Activated T-helper 1 cell treated with anti-CD3 and anti-CD28 coated beads, Interleukin-12 subunit alpha, Interleukin-12 subunit beta, Interleukin-2, Interleukin-4 antibody, amounts not matched to agents 30 ng/mL and 10 ng/mL and 1 ng/mL, durations not matched to agents 14 hours and 24 hours and 36 hours (primary cell): Measurements from ENCODE around the gene LMF1. TPM values are rescaled to one million over a fixed set of nuclear protein-coding genes. Genes with fewer than 3 reads are reported as not detected.
"Not testable (repeated sequence)": the region's sequence is repeated elsewhere in the genome, so short reads cannot be mapped to it uniquely, and the experiment has no call there.

Experiments
- DNase-seq: peaks from one replicate; pipeline ENCODE4 v3.0.0; 2021; ENCODE audit warnings: low spot score
- H3K27ac Mint-ChIP-seq: one replicate; pipeline ENCODE4 v1.8.0; 2021; ENCODE audit warnings: mild to moderate bottlenecking, mixed read lengths
- H3K27me3 Mint-ChIP-seq: one replicate; pipeline ENCODE4 v1.8.0; 2022; ENCODE audit warnings: mild to moderate bottlenecking, moderate library complexity, mixed read lengths; ENCODE audit not compliant: insufficient read depth
- H3K36me3 Mint-ChIP-seq: one replicate; pipeline ENCODE4 v1.8.0; 2021; ENCODE audit warnings: low read depth, mixed read lengths
- H3K4me1 Mint-ChIP-seq: one replicate; pipeline ENCODE4 v1.8.0; 2021; ENCODE audit warnings: low read depth, mixed read lengths
- H3K4me3 Mint-ChIP-seq: one replicate; pipeline ENCODE4 v1.8.0; 2021; ENCODE audit warnings: mild to moderate bottlenecking, moderate library complexity, mixed read lengths
- H3K9me3 Mint-ChIP-seq: one replicate; pipeline ENCODE4 v1.8.0; 2021; ENCODE audit warnings: mixed read lengths
- intact Hi-C: fragments of 100-400 bp; cut with micrococcal nuclease; formaldehyde crosslinking; loops from one replicate; pipeline ENCODE4 v1.15.1; 2024
- total RNA-seq: library from RNA; stranded (reverse); gene quantifications from 2 replicates; pipeline ENCODE4 v1.2.3, GENCODE V29; 2022

The LMF1 gene
- total RNA-seq, 1 donor from 2014 or later = 10.4 TPM

DNA sequence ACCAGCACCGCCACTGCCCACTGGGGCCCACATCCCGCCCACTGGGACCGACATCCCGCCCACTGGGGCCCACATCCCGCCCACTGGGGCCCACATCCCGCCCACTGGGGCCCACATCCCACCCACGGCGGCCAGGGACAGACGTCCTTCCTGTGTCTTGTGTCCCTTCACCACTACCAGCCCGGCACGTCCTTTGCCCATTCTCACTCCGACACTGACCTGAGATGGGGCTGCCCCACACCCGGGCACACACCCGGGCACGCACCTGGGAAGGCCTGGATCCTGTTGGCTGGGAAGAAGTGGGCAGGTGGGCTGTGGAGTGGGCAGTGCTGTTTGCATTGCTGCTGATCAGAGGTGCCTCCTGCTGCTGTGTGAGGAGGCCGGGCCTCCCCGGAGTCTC is 141.9 kb downstream of the LMF1 start:
- H3K9me3 Mint-ChIP-seq = no peaks in the 10 kb centered on the region
- no peak for DNase-seq
- H3K27me3 Mint-ChIP-seq = no peaks in the 10 kb centered on the region
- H3K4me3 Mint-ChIP-seq = no peak overlapping the region
- no peak overlapping the region for H3K27ac Mint-ChIP-seq
- no peaks in the 10 kb centered on the region for H3K36me3 Mint-ChIP-seq
- no peaks in the 10 kb centered on the region for H3K4me1 Mint-ChIP-seq
- intact Hi-C loops = no loop called here

DNA sequence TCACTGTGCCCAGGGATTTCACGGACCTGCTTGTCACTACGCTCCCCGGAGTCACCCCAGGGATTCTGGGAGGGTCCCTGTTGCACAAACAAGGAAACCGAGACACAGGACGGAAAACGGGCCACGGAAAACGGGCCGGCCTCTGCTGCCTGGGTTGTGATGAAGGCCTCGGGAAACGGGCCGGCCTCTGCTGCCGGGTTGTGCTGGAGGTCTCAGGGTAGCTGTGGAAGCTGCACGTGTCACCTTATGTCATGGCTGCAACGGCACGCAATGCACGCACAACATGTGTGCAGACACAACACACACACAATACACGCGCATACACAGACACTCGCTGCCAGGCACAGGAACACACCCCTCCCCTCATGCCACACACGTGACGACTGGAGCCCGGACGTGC is 143.3 kb downstream of the LMF1 start:
- no peak overlapping the region for H3K27ac Mint-ChIP-seq
- no peaks in the 10 kb centered on the region for H3K36me3 Mint-ChIP-seq
- intact Hi-C loops = no loop called here
- DNase-seq = no peak
- no peaks in the 10 kb centered on the region for H3K9me3 Mint-ChIP-seq
- H3K4me3 Mint-ChIP-seq = no peak overlapping the region
- H3K27me3 Mint-ChIP-seq = no peaks in the 10 kb centered on the region
- no peaks in the 10 kb centered on the region for H3K4me1 Mint-ChIP-seq

DNA sequence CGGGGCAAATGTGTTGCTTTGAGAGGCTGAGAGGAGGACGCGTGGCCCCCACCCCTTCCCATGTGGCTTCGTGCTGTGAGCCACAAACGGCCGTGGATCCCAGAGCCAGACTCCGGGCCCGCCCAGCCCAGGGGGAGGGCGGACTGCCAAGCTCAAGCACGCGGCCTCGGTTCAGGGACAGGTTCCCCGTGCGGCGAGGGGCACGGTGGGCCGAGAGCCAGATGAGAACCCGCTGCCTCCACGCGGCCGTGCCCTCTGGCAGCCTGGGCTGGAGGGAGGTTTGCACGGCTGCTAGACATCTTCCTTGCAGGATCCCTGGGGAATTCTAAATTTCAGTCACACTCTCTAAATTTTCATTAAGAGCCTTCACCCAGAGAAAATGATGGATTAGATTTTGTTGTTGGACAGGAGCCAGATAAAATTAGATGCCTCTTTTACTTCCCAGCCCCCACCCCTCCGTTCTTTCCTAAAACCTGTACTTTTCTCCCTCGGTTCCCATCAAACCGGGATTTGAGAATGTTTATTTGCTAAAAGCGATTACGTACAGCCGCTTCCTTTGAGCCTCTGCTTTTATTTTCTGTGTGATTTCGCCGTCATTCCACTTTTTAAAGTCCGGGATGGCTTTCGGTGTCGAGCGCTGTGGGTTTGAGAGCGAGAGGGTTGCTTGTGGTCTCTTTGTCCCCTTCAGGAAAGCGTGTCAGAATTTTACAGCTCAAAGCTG is 145.3 kb downstream of the LMF1 start:
- intact Hi-C loops = no loop called here
- Mint-ChIP-seq H3K27me3 (no peaks in the 10 kb centered on the region), H3K4me1 (no peaks in the 10 kb centered on the region), H3K9me3 (no peaks in the 10 kb centered on the region), H3K27ac (no peak overlapping the region), H3K4me3 (no peak overlapping the region), H3K36me3 (no peaks in the 10 kb centered on the region)
- no peak for DNase-seq

DNA sequence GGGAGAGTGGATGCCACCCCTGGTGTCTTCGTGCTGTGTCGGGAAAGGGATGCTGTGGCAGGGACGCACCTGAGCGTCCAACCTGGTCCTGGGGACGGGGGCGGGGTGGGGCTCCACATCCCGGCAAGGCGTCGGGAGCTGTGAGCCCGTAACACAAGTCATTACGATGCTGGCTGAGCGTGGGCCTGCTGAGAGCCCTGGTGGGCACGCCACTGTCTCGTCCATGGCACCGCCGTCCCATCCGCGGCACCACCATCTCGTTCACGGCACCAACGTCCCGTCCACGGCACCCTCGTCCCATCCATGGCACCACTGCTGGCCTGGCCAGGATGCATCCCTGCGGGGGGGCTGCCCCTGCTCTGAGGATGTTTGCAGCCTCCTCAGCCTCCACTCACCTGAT is 146.2 kb downstream of the LMF1 start:
- H3K27ac Mint-ChIP-seq = no peak overlapping the region

DNA sequence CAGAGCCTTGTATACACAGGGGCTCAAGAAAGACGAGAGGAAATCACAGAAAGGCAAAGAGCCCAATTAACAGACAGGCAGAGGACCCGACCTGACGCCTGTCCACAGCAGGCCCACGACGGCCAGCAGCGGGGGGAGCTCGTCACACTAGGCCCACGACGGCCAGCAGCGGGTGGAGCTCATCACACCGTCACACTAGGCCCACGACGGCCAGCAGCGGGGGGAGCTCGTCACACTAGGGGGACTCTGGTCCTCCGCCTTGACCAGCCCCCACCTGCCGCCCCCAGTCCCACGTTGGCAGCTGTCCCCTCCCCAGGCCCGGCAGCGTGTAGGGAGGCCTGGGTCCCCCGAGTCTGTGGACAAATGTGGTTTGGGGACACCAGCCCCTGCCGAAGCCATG is 146.6 kb downstream of the LMF1 start:
- Mint-ChIP-seq H3K27me3 (peaks cover 3% of the 10 kb centered on the region), H3K9me3 (no peaks in the 10 kb centered on the region), H3K4me3 (no peak overlapping the region), H3K36me3 (no peaks in the 10 kb centered on the region), H3K4me1 (no peaks in the 10 kb centered on the region), H3K27ac (no peak overlapping the region)
- intact Hi-C loops = no loop called here
- DNase-seq = no peak

More for the DNA sequence above, 146.2 kb downstream of the LMF1 start:
- no peak for DNase-seq
- H3K9me3 Mint-ChIP-seq = no peaks in the 10 kb centered on the region
- peaks cover 3% of the 10 kb centered on the region for H3K27me3 Mint-ChIP-seq
- H3K4me3 Mint-ChIP-seq = no peak overlapping the region
- H3K4me1 Mint-ChIP-seq = no peaks in the 10 kb centered on the region
- intact Hi-C loops = no loop called here
- no peaks in the 10 kb centered on the region for H3K36me3 Mint-ChIP-seq

DNA sequence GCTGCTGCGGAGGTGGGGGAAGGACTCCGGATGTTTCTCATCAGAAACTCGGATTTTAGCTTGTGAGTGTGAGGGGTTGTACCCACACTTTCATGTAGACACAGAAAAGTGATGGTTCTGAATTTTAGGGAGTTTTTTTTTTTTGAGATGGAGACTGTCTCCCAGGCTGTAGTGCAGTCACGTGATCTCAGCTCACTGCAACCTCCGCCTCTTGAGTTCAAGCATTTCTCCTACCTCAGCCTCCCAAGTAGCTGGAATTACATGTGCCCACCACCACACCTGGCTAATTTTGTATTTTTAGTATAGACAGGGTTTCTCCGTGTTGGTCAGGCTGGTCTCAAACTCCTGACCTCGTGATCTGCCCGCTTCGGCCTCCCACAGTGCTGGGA is 147.9 kb downstream of the LMF1 start:
- no peaks in the 10 kb centered on the region for H3K36me3 Mint-ChIP-seq

DNA sequence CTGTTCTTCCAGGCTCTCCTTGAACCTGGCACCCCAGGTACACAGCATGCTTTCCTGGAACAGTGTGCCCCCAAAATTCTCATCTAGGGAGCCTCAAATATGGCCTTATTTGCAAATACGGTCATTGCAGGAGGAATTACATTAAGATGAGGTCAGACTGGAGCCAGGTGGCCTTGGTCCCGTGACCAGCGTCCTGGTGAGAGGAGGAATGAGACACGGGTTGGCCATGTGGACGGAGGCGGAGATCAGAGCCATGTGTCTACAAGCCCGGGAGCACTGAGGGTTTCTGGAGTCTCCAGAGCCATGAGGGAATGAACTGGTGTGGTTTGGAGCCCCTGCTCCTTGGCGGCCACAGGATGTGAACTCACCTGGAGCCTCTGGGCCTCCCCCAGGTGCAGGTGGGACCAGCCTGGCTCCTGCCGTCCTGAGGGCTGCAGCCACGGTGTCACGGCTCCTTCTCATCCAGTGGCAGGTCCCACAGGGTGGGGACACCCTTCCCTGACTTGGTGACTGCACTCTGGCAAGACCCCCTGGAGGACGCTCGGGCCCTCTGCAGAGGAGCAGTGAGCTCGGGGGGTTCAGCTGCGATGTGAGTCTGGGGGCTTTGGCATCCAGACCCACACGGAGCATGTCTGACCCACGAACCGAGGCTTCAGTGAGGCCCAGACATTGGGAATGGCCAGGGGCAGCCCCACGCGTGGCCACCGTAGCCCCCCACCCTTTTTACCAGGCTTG is 148.4 kb downstream of the LMF1 start:
- Mint-ChIP-seq H3K36me3 (no peaks in the 10 kb centered on the region), H3K27ac (no peak overlapping the region), H3K27me3 (peaks cover 3% of the 10 kb centered on the region), H3K4me1 (no peaks in the 10 kb centered on the region), H3K4me3 (no peak overlapping the region), H3K9me3 (no peaks in the 10 kb centered on the region)
- intact Hi-C loops = no loop called here
- DNase-seq = no peak

More for the DNA sequence above, 147.9 kb downstream of the LMF1 start:
- H3K27me3 Mint-ChIP-seq = peaks cover 3% of the 10 kb centered on the region
- DNase-seq = no peak
- no peak overlapping the region for H3K27ac Mint-ChIP-seq
- intact Hi-C loops = no loop called here
- H3K9me3 Mint-ChIP-seq = no peaks in the 10 kb centered on the region
- H3K4me1 Mint-ChIP-seq = no peaks in the 10 kb centered on the region
- no peak overlapping the region for H3K4me3 Mint-ChIP-seq

DNA sequence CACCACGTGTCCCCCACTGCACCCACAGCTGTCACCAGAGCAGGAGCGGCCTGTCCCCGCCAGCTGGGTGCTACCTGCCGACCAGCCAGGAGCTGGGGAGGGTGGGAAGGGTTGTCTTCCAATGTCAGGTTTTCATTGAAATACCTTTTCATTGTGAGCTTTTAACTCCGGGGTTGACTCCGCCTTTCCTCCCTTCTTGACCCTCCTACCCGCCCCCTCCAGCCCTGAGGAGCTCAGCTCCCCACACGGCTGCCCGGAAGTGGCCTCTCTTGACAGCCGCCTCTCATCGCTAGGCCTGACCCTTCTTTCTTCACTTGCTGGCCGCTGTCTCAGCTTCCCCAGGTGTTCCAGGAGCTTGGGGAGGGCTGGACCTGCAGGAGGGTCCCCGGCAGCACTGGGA is 149.0 kb downstream of the LMF1 start:
- Mint-ChIP-seq H3K4me1 (no peaks in the 10 kb centered on the region), H3K27ac (no peak overlapping the region)
- intact Hi-C loops = no loop called here

DNA sequence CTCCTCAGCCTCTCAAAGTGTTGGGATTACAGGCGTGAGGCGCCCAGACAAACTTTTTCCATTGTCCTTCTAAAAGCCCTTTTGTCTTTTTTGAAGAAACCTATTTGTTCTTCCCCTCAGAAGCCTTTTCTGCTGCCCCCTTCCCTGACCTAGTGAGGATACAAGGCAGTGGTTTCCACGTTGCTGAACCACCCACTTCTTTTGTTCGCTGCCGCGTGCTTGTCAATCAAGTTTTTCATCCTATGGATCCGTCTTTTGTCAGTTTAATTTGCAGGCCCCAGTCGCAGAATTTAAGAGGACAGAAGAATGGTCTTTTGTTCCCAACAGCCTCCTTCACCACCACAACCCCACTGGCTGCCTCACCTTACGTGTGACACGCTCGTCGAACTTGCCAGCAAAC is 150.0 kb downstream of the LMF1 start:
- Mint-ChIP-seq H3K4me3 (no peak overlapping the region), H3K27me3 (peaks cover 3% of the 10 kb centered on the region), H3K4me1 (no peaks in the 10 kb centered on the region), H3K27ac (no peak overlapping the region), H3K9me3 (no peaks in the 10 kb centered on the region), H3K36me3 (no peaks in the 10 kb centered on the region)
- DNase-seq = no peak
- intact Hi-C loops = no loop called here

More for the DNA sequence above, 149.0 kb downstream of the LMF1 start:
- H3K27me3 Mint-ChIP-seq = peaks cover 3% of the 10 kb centered on the region
- DNase-seq = no peak
- H3K4me3 Mint-ChIP-seq = no peak overlapping the region
- no peaks in the 10 kb centered on the region for H3K9me3 Mint-ChIP-seq
- H3K36me3 Mint-ChIP-seq = no peaks in the 10 kb centered on the region

DNA sequence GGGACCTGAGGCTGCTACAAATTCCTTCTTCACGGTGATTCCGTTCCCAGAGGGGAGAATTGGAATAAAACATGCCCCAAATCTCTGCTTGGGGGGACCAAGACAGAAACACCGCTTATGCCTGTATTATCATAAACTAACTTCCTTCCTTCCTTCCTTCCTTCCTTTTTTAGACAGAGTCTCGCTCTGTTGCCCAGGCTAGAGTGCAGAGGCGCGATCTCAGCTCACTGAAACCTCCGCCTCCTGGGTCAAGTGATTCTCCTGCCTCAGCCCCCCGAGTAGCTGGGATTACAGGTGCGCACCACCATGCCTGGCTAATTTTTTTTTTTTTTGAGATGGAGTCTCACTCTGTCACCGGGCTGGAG is 150.8 kb downstream of the LMF1 start:
- DNase-seq, H3K9me3 Mint-ChIP-seq, H3K36me3 Mint-ChIP-seq, H3K4me1 Mint-ChIP-seq, H3K4me3 Mint-ChIP-seq, H3K27me3 Mint-ChIP-seq, H3K27ac Mint-ChIP-seq, intact Hi-C loops: not testable (repeated sequence)

DNA sequence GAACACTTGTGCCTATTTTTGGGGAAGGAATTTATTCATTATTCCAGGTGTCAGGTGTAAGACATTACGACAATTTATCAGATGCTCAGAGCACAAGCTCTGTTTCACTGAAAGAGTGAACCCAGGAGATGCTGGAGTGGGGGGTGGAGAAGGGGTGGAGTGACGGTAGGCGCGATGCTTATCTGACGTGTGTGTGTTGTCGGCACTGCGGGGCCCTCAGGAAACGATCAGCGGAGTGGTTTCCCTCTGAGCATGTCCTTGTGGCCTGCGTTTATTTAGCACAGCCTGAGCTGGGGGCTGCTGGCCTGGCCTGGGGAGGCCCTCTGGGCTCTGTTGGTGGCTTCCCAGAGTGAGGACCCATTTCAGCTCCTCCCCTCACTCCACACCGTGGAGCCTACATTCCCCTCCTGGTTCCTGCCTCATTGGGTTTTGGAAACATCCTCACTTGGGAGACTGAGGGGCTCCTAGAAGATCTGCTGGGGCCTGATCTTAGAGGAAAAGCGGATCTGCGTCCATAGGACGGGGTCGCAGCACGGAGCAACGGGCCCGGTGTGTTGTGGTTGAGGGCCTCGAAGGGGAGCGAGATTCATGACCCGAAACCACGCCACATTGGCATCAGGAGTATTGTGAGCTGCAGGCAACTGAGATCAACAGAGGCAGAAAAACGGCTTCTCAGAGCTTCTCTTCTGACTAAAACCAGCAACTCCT is 151.3 kb downstream of the LMF1 start:
- Mint-ChIP-seq H3K4me1 (no peaks in the 10 kb centered on the region), H3K4me3 (no peak overlapping the region), H3K27me3 (peaks cover 3% of the 10 kb centered on the region), H3K27ac (no peak overlapping the region), H3K36me3 (no peaks in the 10 kb centered on the region), H3K9me3 (no peaks in the 10 kb centered on the region)
- no peak for DNase-seq
- intact Hi-C loops = no loop called here

DNA sequence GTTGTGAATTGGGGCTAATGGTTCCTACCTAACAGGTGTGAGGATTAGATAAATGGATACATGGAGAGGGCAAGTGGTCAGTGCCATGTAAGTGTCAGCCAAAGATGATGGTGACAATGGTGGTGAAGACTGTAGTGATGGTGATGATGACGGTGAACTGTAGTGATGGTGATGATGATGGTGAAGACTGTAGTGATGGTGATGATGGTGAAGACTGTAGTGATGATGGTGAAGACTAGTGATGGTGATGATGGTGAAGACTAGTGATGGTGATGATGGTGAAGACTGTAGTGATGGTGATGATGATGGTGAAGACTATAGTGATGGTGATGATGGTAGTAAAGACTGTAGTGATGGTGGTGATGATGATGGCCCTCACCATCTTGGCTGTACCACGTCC is 152.2 kb downstream of the LMF1 start:
- peaks cover 8% of the 10 kb centered on the region for H3K27me3 Mint-ChIP-seq
- no peaks in the 10 kb centered on the region for H3K9me3 Mint-ChIP-seq
- no peak overlapping the region for H3K27ac Mint-ChIP-seq
- no peak for DNase-seq
- no peak overlapping the region for H3K4me3 Mint-ChIP-seq
- intact Hi-C loops = no loop called here
- H3K36me3 Mint-ChIP-seq = no peaks in the 10 kb centered on the region
- no peaks in the 10 kb centered on the region for H3K4me1 Mint-ChIP-seq

DNA sequence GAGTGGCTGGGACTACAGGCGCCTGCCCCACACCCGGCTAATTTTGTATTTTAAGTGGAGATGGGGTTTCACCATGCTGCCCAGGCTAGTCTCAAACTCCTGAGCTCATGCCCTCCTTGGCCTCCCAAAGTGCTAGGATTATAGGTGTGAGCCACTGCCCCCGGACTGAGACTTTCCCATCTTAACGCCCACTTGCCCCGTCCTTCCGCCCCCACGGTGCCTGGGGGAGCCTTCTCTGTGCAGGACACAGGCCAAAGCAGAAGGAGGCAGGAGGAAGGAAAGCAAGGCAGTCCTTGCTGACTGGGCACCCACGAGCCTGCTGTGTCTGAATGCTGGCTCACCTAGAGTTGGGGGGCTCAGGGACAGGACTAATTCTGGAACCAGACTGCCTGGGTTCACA is 152.7 kb downstream of the LMF1 start:
- DNase-seq = no peak
- intact Hi-C loops = no loop called here
- peaks cover 8% of the 10 kb centered on the region for H3K27me3 Mint-ChIP-seq

More for the DNA sequence above, 152.7 kb downstream of the LMF1 start:
- Mint-ChIP-seq H3K4me3 (no peak overlapping the region), H3K9me3 (no peaks in the 10 kb centered on the region), H3K36me3 (no peaks in the 10 kb centered on the region), H3K27ac (no peak overlapping the region), H3K4me1 (no peaks in the 10 kb centered on the region)
